Liver (tissue), 9 donors: ENCODE measurements around the gene GGTLC1. TPM values are rescaled to one million over a fixed set of nuclear protein-coding genes. Genes with fewer than 3 reads are reported as not detected.
A peak's percentile ranks its signal among the peaks of the same experiment; 100 is the strongest.

Experiments
- DNase-seq: peaks from one replicate; pipeline ENCODE4 v3.0.0-alpha.2; 2017; ENCODE audit warnings: low spot score
- H3K27ac ChIP-seq, 2 donors: one replicate each; pipeline ENCODE4 v1.7.0; 2013; ENCODE audit warnings: inconsistent platforms in 2 of 2, low read length in 2 of 2, control low read depth in 1 of 2, low read depth in 1 of 2, mild to moderate bottlenecking in 1 of 2
- H3K27me3 ChIP-seq, 4 donors: one replicate each; pipeline versions ENCODE4 v1.6.1 to v1.7.0; 2013; ENCODE audit warnings: low read length in 3 of 4, inconsistent platforms in 1 of 4, mild to moderate bottlenecking in 1 of 4, moderate library complexity in 1 of 4; ENCODE audit not compliant: control insufficient read depth in 4 of 4, insufficient read depth in 4 of 4
- H3K36me3 ChIP-seq, 4 donors: one replicate each; pipeline versions ENCODE4 v1.6.1 to v1.7.0; 2013; ENCODE audit warnings: low read length in 3 of 4, mild to moderate bottlenecking in 3 of 4, low read depth in 1 of 4, moderate library complexity in 1 of 4; ENCODE audit not compliant: control insufficient read depth in 4 of 4, insufficient read depth in 3 of 4
- H3K4me1 ChIP-seq, 4 donors: one replicate each; pipeline versions ENCODE4 v1.6.1 to v1.7.0; 2013; ENCODE audit warnings: low read length in 3 of 4, mild to moderate bottlenecking in 3 of 4, moderate library complexity in 1 of 4; ENCODE audit not compliant: control insufficient read depth in 4 of 4, insufficient read depth in 4 of 4
- H3K4me3 ChIP-seq, 3 donors: one replicate each; pipeline versions ENCODE4 v1.6.1 to v1.7.0; 2013; ENCODE audit warnings: low read length in 3 of 3, control low read depth in 1 of 3, low read depth in 1 of 3, mild to moderate bottlenecking in 1 of 3
- H3K9ac ChIP-seq, 2 donors: one replicate each; pipeline ENCODE4 v1.7.0; 2013; ENCODE audit warnings: low read length in 2 of 2, mild to moderate bottlenecking in 2 of 2, moderate library complexity in 2 of 2, control low read depth in 1 of 2, low read depth in 1 of 2
- H3K9me3 ChIP-seq, 4 donors: one replicate each; pipeline versions ENCODE4 v1.6.1 to v1.7.0; 2013; ENCODE audit warnings: low read length in 3 of 4; ENCODE audit not compliant: control insufficient read depth in 4 of 4
- ATF3 ChIP-seq: IDR thresholded peaks from 2 replicates; pipeline ENCODE4 v1.6.1; 2016; ENCODE audit warnings: antibody characterized with exemption
- CTCF ChIP-seq: fragments of 150-350 bp; IDR thresholded peaks from 2 replicates; pipeline ENCODE4 v1.5.1; 2017; ENCODE audit warnings: improper control_type of control experiment, low read depth, low read length; ENCODE audit not compliant: missing input control
- EGR1 ChIP-seq, 2 donors: IDR thresholded peaks; 2 replicates each; pipeline ENCODE4 v1.6.1; 2016 to 2018; ENCODE audit warnings: antibody characterized with exemption in 2 of 2, low read depth in 2 of 2
- FOXA1 ChIP-seq: IDR thresholded peaks from 2 replicates; pipeline ENCODE4 v1.6.1; 2016; ENCODE audit warnings: antibody characterized with exemption
- FOXA2 ChIP-seq: IDR thresholded peaks from 2 replicates; pipeline ENCODE4 v1.6.1; 2016; ENCODE audit warnings: antibody characterized with exemption
- GABPA ChIP-seq, 2 donors: IDR thresholded peaks in 1 of 2; conservative IDR thresholded peaks in 1 of 2; 2 replicates each; pipeline ENCODE4 v1.6.1; 2016; ENCODE audit warnings: antibody characterized with exemption in 2 of 2, mild to moderate bottlenecking in 1 of 2, moderate library complexity in 1 of 2
- HNF4A ChIP-seq, 2 donors: conservative IDR thresholded peaks; 2 replicates each; pipeline ENCODE4 v1.6.1; 2016; ENCODE audit warnings: antibody characterized with exemption in 2 of 2, mild to moderate bottlenecking in 2 of 2
- HNF4G ChIP-seq: IDR thresholded peaks from 2 replicates; pipeline ENCODE4 v1.6.1; 2016; ENCODE audit warnings: antibody characterized with exemption
- JUND ChIP-seq, 2 donors: IDR thresholded peaks; 2 replicates each; pipeline ENCODE4 v1.6.1; 2016; ENCODE audit warnings: antibody characterized with exemption in 2 of 2
- MAX ChIP-seq: IDR thresholded peaks from 2 replicates; pipeline ENCODE4 v1.6.1; 2016; ENCODE audit warnings: antibody characterized with exemption
- NR2F2 ChIP-seq: IDR thresholded peaks from 2 replicates; pipeline ENCODE4 v1.6.1; 2016; ENCODE audit warnings: antibody characterized with exemption
- REST ChIP-seq: IDR thresholded peaks from 2 replicates; pipeline ENCODE4 v1.6.1; 2016; ENCODE audit warnings: antibody characterized with exemption, mild to moderate bottlenecking
- RXRA ChIP-seq, 2 donors: IDR thresholded peaks; 2 replicates each; pipeline ENCODE4 v1.6.1; 2017 to 2018; ENCODE audit warnings: antibody characterized with exemption in 2 of 2, mild to moderate bottlenecking in 1 of 2
- SP1 ChIP-seq: IDR thresholded peaks from 2 replicates; pipeline ENCODE4 v1.6.1; 2018; ENCODE audit warnings: antibody characterized with exemption, mild to moderate bottlenecking
- TAF1 ChIP-seq: conservative IDR thresholded peaks from 2 replicates; pipeline ENCODE4 v1.6.1; 2016; ENCODE audit warnings: antibody characterized with exemption, mild to moderate bottlenecking
- YY1 ChIP-seq: IDR thresholded peaks from 2 replicates; pipeline ENCODE4 v1.6.1; 2016; ENCODE audit warnings: antibody characterized with exemption, mild to moderate bottlenecking
- WGBS: extraction: QIAGEN DNeasy Blood & Tissue Kit; methylation state at CpG from one replicate; pipeline ENCODE4 v1.1.7; 2013; 5-methylcytosine and 5-hydroxymethylcytosine counted together
- polyA plus RNA-seq, 2 donors: library from polyadenylated mRNA; stranded (reverse) in 1 of 2; unstranded in 1 of 2; fragments of 200-250 nt in 1 of 2; fragments of >200 nt in 1 of 2; fragmentation: Nextera tagmentation in 1 of 2; extraction: Ambion mirVana in 1 of 2; gene quantifications; one replicate each; pipeline versions ENCODE4 v1.2.1 to v1.2.3, GENCODE V29; 2013 to 2015
- total RNA-seq, 2 donors: library from RNA; depleted of rRNA; stranded (reverse); fragments of >200 nt; gene quantifications; one replicate each; pipeline ENCODE4 v1.2.3, GENCODE V29; 2014
- donor health status: healthy.
- donor health status: healthy.
- donor health status: healthy.
- donor health status: healthy.
- donor health status: healthy.

The GGTLC1 gene
- total and polyA plus RNA-seq, 4 donors, result not detected

GRCh38 chr20:24032400-24032898 is 43.9 kb upstream of the GGTLC1 start:
- H3K36me3 ChIP-seq, result no peaks in the 10 kb centered on the region
- no peaks in the 10 kb centered on the region for H3K27me3 ChIP-seq
- H3K4me3 ChIP-seq, result no peak overlapping the region
- 68% methylated on average over 5 of the region's 5 CpGs for WGBS
- peaks cover 0 to 5% (median 3%) of the 10 kb centered on the region in 4 donors for H3K4me1 ChIP-seq
- no peak for DNase-seq
- H3K9ac ChIP-seq, result no peak overlapping the region
- H3K9me3 ChIP-seq, result no peaks in the 10 kb centered on the region
- TF ChIP-seq SP1 (no peak), FOXA2 (no peak), HNF4G (no peak), RXRA (IDR thresholded peaks at IDR 0.05) (no peak), EGR1 (IDR thresholded peaks at IDR 0.05; ENCODE audit: low read depth in 2 of 2) (no peak), JUND (IDR thresholded peaks at IDR 0.05) (no peak), NR2F2 (no peak), REST (no peak), MAX (no peak)
- H3K27ac ChIP-seq, result no peak overlapping the region

GRCh38 chr20:24027229-24027628 is 38.6 kb upstream of the GGTLC1 start:
- Histone ChIP-seq H3K9ac (no peak overlapping the region), H3K9me3 (no peaks in the 10 kb centered on the region), H3K27me3 (no peaks in the 10 kb centered on the region), H3K27ac (no peak overlapping the region), H3K4me1 (no peaks in the 10 kb centered on the region), H3K4me3 (no peak overlapping the region), H3K36me3 (no peaks in the 10 kb centered on the region)
- no peak for DNase-seq
- no peak for TF ChIP-seq EGR1 (IDR thresholded peaks at IDR 0.05; ENCODE audit: low read depth in 2 of 2)
- TF ChIP-seq MAX, result peak; percentile 22
- peak; percentile 27 for TF ChIP-seq SP1
- 55% methylated on average over 6 of the region's 6 CpGs for WGBS

- Histone ChIP-seq H3K4me1 (no peaks in the 10 kb centered on the region), H3K27me3 (no peaks in the 10 kb centered on the region), H3K4me3 (no peak overlapping the region), H3K9ac (no peak overlapping the region), H3K9me3 (no peaks in the 10 kb centered on the region), H3K36me3 (no peaks in the 10 kb centered on the region), H3K27ac (no peak overlapping the region)
- WGBS, result 91% methylated on average over 4 of the region's 4 CpGs
- DNase-seq, result no peak
- TF ChIP-seq MAX (no peak), FOXA1 (no peak), TAF1 (no peak), SP1 (no peak), ATF3 (no peak), EGR1 (IDR thresholded peaks at IDR 0.05; ENCODE audit: low read depth in 2 of 2) (no peak), HNF4G (no peak), GABPA (IDR thresholded peaks at IDR 0.05 in 1 of 2, conservative IDR thresholded peaks at IDR 0.05 in 1 of 2) (no peak), CTCF (no peak), JUND (IDR thresholded peaks at IDR 0.05) (no peak), NR2F2 (no peak), HNF4A (conservative IDR thresholded peaks at IDR 0.05) (no peak), YY1 (no peak)
Measured at GRCh38 chr20:24022621-24023180, 34.1 kb upstream of the GGTLC1 start.
